Activated CD4-positive, alpha-beta T cell treated with anti-CD3 and anti-CD28 coated beads for 1 hour (primary cell): ENCODE measurements around the gene MYO5B.
A peak's percentile ranks its signal among the peaks of the same experiment; 100 is the strongest.
"Not testable (repeated sequence)": the region's sequence is repeated elsewhere in the genome, so short reads cannot be mapped to it uniquely, and the experiment has no call there.

Experiments
- DNase-seq: peaks from one replicate; pipeline ENCODE4 v3.0.0-alpha.2; 2020

MYO5B gene

DNA sequence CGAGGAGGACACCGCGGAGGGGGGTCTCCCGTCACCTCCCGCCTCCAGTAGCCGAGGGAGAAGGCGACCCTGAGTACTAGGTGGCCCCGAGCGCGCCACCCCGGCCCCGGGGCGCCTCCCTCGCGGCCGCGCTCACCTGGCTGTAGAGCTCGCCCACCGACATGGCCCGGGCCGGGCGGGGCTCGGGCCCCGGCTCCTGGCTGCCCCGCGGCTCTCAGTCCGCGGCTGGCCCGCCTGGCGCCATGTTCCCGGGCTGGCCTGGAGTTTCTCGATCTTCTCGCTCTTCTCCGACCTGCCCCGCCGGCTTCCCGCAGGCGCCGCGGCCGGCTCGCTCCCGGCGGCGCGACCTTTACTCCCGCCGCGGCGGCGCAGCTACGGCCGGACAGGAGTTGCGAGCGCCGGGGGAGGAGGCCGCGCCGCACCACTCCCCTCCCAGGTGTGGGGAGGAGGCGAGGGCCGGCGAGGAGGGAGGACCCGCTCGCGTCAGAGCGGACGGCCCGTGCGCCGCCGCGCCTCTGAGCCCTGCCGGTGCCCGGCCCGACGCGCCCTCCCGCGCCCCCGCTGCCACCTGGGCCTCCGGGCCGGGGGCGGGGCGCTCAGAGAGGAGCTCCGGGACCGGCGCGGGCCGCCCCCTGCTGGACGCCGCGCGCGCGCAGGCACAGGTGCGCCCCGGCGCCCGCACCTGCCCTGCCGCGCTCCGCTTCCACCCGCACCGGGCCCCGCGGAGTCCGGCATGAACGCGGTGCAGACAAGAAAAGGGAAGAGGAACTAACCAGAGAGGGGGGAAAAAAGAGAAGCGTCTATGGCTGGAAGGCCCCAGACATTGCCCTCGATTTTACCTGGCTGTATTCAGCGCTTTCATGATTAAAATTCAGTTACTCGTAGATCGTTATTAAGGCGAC, at the start of gene MYO5B:
Gene MYO5B (minus strand): TSS at position 517 of the 902 bp plus-strand sequence. CDS start 354 bp downstream, at position 163.
- DNase-seq = peak; percentile 21

DNA sequence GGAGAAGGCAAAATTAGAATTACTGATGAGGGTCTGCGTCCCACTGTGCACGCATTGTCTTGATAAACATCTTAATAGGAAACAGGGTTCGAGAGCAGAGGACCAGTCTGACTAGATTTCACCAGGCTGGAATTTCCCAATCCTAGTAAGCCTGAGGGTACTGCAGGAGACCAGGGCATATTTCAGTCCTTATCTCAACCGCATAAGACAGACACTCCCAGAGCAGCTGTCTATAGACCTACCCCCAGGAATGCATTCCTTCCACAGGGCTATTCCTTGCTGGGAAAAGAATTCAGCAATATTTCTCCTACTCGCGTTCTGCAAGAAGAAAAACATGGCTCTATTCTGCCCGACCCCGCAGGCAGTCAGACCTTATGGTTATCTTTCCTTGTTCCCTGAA, 46.8 kb upstream of the MYO5B start:
- DNase-seq = not testable (repeated sequence)

DNA sequence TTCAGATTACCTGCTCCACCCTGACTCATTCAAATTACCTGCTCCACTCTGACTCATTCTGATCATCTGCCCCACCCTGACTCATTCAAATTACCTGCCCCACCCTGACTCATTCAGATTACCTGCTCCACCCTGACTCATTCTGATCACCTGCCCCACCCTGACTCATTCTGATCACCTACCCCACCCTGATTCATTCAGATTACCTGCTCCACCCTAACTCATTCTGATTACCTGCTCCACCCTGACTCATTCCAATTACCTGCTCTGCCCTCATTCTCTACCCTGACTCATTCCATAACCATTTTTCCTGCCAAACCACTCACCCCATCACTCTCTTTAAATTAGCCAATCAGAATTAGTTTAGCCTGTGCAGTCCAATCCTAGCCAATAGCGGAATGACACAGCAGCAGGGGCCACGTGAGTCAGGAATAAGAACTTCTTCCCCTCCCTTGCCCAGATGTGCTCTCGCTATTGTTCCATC, 45.2 kb upstream of the MYO5B start:
- DNase-seq = no peak

DNA sequence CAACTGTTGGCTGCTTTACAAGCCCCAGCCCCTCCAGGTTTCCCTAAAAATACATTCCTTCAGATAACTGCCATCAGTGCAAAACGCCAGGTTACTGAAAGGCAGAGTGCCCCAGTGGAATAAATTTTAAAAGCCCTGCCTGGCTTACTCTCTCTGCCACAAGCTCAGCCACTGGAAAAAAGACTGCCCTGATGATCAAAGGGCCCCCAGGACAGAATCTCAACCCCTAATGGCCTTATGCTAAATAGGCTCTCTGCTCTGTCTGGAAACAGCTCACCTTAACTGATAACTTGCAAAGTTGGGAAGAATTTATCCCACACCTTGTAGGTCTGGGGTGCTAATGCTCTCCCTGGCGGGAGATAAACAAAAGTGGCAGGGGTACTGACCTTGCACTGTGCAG, 37.5 kb upstream of the MYO5B start:
- no peak for DNase-seq

DNA sequence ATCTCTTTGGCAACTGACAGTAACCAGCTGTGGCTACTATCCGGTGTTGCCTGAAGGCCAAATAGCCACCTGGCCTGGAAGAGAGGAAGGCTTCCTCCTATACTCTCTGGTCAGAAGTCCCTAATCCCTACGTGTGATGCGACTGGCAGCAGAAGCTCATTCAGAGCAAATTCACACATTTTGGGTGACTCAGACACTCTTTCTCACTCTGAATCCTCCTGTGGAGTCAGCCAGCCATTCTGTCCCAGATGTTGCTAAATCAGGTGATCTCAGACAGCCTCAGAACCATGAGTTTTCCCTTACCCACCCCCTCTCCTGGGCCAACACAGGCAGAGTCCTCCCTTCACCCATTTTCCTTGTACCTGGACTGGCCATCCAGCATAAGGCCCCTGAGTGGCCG, 36.7 kb upstream of the MYO5B start:
- DNase-seq = no peak

DNA sequence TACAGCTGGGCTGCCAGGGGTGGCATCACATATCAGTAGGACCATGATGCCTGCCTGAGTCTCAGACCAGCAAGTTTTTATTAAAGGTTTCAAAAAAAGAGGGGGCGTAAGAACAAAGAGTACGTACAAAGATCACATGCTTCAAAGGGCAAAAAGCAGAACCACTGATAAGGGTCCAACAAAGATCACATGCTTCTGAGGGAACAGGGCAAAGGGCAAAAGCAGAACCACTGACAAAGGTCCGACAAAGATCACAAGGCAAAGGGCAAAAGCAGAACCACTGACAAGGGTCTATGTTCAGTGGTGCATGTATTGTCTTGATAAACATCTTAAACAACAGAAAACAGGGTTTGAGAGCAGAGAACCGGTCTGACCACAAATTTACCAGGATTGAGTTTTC, 25.3 kb upstream of the MYO5B start:
- not testable (repeated sequence) for DNase-seq

DNA sequence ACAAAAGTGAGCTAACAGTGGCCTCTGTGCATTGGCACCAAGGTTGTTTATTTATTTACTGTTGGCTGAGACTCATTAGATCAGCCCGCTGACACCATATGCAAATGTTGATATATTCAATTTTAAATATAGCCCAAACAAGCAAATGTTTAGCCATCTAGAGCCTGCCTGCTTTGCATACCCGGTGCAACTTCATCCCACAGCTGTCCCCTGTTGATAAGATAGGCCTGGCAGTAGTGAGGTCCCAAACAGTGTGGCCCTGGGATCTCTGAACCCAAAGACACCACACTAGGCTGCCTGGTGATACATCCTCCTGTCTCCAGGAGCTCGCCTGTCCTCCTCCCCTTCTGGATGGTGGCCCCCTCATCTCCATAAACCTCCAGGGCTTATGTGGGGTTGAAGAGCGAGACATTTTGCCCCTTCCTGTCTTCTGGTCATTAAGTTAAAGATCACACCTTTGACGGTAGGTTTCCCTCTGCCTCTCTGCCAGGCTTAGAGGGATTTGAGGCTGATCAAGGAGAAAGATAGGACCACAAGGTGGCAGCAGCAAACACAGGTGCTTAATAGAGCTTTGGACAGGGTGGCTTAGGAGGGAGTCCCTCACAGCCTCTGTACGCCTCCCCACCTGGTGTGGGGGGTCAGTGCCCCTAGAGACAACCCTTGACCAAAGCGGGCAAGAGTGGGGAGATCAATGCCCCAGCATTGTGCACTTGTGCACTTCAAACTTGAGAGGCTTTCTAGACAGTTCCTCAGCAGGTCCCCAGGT, 23.7 kb upstream of the MYO5B start:
- peak; percentile 16 for DNase-seq

DNA sequence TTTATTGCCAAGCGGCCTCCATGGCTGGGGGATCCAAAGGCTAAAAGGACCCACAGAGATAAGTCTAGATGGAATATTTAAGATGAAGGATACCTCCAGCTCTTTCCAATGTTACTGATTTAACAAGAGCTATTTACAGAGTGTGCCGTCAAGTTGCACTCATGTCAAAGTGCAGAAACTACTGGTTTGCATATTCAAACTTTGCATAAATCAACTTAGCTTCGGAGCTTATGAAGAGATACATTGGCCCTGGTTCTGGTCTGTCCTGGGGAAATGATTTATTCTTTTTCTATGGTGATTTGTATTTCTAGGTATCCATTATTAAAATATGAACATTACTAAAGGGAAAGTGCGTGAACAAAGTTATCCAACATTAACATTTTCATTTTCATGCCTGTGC, 14.4 kb upstream of the MYO5B start:
- DNase-seq = no peak

DNA sequence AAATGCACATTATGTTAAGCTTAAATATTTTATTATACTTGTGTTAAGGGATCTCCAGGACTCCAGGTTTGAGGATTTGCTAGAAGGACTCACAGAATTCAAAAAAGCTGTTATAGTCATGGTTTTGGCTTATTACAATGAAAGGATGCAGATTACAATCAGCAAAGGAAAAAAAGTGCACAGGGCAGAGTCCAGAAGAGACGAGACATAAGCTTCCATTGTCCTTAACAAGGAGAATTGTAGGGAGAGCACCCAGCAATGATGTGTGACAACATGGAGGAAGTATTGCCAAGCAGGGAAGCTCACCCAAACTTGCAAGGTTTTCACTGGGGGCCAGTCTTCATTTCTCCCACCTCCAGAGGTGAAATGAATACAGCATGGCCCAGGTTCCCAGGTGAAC, 12.8 kb upstream of the MYO5B start:
- DNase-seq = no peak

DNA sequence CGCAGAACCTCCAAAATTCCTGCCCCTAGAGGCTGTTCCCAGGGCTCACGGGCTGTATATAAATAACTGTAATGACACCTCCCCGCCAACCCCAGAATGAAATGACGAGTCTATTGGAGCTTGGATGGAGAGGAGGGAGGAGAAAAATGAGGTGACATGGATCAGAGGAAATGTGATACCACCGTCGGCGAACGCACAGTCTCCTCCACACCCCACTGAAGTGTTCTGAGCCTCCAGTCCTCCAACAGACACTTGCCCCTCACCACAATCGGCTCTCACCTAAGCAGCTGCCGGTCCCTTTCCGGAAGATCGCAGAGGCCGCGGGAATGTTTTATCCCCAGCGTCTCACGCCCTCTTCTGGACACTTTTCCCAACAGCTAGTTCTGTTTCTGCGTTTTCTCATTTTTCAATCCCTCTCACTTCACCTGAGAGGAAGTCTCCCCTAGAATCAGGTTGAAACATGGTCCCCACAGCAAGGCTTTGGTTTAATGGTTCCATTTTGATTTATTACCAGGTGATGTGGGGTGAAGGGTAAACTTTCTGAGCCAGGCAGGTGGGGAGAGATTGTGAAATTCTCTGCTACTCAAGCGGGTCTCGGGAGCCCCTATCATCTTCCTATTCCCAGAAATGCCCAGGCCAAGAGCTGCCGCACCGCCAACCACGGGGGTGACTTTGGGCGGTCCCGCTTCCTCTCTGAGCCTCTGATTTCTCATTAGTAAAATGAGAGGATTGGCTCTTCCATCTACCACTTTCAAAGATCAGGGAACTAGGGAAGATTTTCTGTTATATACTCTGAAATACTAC, 9.1 kb upstream of the MYO5B start:
- no peak for DNase-seq

DNA sequence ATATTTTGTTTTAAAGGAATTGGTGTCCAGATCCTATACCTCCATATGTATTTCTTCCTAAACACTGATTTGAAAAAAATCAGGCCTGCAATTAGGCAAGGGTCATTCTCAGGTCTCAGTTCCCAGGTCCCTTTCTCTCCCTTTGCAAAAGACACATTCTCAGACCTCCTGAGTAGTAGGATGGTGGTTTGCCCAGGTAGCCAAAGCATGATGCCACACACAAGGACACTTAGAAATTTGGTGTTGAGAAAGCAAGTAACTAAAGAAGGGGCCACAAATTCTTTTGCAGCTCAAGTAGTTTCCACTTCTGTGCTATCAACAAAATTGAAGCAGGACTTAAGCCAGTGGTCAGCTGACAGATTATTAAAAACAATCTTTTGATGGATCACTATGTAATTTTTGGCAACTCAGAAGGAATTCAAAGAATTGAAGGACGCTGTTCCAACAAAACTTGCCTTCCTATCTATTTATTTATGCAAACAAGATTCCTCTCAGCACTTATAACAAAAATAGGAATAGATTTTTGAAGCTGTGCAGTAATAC, 6.6 kb upstream of the MYO5B start:
- DNase-seq = no peak

DNA sequence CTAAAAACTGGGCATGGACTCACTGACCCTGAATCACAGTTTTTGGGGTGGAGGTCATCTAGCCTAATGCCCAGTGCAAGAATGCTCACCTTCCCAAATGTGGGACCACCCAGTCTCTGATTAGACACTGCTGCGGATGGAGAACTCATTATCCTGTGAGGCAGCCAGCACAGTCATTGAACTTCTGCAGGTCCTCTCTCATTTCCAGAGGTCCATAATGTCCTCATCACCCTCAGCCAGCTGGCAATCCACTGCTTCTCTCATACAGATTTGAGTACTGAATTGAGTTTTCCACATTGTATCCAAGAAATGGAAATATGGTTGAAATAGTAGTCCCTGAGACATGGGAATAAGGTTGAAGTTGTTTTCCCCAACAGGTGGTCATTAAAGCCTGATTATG, 5.0 kb upstream of the MYO5B start:
- DNase-seq = no peak

DNA sequence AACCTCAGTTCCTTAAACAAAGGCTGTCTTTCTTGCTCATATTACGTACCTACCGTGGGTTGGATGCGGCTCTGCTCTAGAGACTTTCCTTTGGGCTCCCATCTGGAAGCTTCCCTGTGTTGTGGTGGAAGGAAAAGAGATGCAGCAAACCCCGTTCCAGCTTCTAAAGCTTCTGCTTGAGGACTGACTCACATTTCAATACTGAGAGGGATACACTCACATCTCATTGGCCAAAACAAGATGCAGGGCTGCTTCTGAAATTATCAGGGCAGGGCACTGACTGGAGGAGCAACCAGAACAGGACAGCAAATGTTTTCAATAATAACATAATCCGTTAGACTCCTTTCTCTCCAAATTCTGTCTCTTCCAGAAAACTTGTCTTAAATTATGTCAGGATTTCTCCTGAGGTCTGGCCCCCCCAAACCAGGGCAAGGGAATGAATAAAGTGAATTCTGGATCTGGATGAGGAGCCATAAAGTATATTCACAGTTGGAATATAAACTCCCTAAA, 4.5 kb upstream of the MYO5B start:
- no peak for DNase-seq

DNA sequence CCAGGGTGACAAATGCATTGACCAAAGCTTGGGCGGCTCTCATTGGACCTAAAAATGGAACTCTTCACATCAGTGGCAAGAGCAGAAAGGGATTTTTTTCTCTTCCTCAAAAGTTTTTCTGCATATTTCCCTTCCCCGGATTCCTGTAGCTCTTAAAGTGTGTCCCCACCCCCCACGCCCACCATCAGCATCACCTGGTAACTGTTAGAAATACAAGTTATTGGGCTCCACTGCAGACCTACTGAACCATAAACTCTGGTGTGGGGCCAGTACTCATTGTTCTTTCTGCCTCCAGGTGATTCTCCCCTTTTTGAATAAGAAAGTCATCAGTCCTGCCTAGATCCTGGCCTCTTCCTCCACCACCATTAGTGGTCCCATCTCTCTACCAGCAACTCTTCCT, 1.3 kb upstream of the MYO5B start:
- no peak for DNase-seq

DNA sequence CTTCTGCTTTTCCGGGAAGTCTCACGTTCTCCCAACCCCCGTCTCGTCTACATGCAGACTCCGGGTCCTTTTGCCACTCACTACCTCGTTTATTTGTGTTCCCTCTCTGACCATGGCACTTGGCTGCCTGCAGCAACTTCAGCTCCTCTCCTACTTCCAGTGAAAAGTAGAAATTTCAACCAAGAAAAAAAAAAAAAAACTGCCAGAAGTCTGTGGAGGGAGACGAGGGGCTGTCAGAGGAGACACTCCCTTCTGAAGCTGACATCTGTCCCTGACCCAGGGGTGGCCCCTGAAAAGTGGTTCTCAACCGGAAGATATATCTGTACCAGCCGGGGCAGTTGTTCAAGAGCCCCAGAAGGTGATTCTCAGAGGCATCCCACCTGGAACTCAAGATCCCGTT, 742 bp upstream of the MYO5B start:
- DNase-seq = no peak

DNA sequence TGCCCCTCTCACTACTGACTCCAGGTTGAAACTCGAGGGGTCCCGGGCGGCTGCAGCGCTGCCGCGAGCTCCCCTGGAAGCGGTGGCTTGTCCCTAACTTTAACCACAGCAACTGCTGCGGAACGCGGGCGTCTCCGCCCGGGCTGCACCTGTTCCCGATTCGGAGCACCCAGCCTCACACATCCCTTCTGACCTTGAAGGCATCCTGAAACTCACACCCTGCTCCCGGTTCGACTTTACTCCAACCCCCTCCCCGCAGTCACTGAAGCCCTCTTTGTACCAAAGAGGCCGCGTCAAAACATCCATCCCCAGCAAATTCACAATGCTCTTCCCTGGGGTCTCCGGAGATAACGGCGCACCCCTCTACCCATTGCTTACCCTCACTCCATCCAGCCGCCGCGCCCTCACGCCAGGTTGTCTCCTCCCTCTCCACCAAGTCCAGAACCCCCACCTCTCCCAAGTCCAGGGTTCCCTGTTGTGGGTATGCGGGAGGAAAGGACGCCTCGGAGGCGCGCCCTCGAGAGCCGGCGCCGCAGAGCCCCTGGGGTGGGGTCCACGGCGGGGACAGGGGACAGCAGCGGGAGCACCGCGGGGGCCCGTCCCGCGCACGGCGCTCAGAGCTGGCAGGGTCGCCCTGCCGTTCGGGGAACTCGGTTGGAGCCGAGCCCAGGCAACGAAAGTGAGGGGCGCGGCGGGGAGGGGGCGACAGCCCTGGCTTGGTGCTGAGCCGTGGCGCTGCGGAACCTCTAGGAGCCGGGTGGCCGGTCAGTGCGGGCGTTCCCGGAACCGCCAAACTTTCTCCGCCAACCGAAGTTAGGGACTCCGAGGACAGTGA, 934 bp downstream of the MYO5B start:
- DNase-seq = no peak

DNA sequence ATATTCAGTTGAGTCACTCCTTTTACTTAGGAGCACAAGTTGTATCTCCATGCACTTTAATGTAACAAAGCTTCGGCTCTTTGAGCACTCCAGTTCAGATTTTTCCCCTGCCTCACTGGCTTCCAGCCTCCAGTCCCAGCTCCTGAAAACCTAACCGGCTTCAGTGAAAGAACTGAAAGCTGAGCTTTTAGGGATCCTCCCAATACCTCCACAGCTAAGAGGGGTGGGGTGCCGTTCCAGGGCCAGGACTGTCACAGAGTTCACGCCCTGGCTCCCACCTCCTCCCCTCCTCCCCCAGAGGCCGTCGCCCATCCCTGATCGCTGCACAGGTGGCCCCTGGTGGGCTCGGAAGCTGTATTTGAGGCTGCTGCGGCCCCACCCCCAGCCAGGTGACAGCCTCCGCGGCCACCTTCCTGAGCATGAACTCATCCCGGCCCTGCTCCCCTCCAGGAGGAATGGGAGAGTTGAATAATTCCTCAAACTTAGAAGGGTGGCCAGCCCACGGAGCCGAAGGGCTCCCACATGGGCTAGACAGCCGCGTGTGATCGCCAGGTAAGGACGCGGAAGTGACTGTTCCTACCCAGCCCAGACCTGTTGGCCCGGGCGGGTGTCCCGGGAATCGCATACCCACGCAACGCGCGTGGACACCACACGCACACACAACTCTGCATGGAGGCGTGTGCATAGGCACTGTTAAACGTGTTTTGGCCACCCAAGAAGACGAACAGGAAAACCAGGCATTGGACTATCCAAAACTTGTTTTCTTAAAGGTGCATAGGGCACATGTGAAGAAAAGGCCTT, 1.8 kb downstream of the MYO5B start:
- no peak for DNase-seq

DNA sequence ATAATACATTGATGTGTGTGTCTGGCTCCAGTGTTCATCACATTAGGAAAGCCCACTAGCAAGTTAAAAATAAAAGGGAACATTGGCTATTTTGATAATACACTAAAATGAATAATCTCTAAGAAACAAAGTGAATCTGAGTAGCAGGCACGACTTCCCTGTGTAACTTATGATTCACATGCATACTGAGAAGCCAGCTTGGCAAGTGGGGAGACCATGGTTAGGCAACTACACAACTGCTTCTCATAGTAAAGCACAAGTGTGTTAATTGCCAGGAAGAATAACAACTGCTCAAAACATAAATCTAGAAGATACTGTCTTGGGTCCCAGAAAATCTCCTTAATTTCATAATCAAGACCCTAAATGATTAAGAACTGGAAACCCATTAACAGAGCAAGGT, 4.0 kb downstream of the MYO5B start:
- no peak for DNase-seq

DNA sequence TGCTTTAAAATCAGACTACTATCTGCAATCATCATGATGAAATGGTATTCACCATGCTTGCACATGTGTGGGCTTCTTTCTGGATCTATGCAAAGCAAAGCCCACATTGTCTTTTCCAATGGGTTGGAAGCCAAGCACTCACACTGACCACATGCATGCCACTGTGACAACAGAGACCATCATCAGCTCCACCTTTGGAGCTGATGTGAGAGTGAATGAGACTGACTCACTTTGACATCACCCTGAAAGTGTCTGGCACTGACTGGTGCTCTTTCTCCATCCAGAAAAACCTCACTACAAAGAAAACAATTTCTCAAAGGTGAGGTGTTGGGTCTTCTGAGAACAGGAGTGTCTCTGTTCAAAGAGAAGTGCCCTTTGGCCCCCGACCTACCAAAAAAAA, 4.7 kb downstream of the MYO5B start:
- DNase-seq = no peak

DNA sequence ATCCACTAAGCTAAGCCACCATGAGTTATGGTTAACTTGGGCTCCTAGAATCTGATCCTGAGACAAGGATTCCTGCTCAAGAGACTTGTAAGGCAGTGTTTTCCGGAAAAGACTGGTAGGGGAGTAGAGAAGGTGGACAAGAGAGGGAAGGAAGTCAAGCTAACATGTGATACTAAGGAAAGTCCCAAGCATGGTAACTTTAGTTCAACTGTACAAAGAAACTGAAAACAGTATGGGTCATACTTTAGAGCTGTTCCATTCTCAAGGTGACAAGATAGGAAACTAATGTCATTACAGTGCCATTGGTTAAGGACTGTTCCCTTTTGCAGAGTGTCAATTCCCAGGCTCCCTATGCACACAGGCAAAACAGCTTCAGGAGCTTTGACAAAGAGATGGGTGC, 5.8 kb downstream of the MYO5B start:
- DNase-seq = no peak

DNA sequence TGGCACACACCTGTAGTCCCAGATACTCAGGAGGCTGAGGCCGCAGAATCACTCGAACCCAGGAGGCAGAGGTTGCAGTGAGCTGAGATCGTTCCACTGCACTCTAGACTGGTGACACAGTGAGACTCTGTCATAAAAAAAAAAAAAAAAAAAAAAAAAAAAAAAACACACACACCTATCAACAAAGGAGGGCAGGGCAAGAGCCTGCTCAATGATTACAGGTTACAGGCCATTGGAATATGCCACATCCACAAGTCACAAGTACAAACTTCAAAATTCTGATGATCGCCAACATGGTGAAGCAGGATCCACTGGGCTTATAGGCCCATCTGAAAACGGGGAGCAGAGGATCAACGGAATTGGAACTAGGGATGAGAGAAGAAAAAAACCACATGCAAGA, 6.3 kb downstream of the MYO5B start:
- no peak for DNase-seq
